ENCODE data around the gene SLX4IP.

SLX4IP gene

DNA sequence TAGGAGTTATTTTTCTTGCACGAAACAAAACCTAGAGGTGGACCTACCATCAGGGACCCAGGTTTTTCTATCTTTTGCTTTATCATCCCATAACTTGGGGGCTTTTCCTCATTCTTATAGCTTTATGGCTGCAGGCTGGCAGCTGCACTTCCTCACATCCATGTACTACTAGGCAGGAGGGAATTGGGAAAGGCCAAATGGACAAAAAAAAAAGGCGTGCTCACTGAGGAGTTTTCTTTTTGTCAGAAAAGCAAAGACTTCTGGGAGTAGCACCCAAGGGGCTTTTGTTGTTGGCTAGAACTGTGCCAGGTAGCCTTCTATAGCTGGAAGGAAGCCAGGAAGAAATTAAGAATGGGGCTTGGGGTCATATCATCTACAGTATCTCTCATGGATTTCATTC is 61.4 kb downstream of the SLX4IP start:
- H3K27me3 ChIP-seq (ENCODE audit: insufficient read depth, poor library complexity, severe bottlenecking), result no peaks in the 10 kb centered on the region
- no peak for DNase-seq (ENCODE audit: low read depth in 1 of 2, low spot score in 1 of 2)
- peak overlapping the region; percentile 58 for H3K27ac ChIP-seq (replicated peaks)
- TF ChIP-seq POLR2AphosphoS5 (IDR thresholded peaks at IDR 0.05; ENCODE audit: low read depth) (no peak), SPI1 (IDR thresholded peaks at IDR 0.05; ENCODE audit: borderline replicate concordance, low read depth) (peak; percentile 35; the same call in 1 of the 2 replicates)
- no peak overlapping the region for H3K4me3 ChIP-seq (replicated peaks; ENCODE audit: insufficient read depth, low read length)

DNA sequence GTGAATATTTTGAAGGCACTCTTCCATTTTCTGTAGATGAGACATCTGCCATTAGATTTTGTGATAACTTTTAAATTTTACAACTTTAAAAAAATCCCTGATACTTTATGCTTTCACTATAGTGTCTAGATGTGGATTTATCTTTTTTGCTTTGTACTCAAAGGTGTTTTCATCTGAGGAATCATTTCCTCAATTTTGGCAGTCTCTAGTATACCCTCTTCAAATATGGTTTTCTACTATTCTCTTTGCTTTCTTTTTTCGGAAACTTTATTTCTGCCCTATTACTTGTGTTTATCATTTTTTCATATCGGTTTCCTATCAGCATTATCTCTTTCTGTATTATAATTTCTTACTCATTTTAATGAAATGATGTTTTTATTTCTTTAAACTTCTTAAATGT is 62.2 kb downstream of the SLX4IP start:
- TF ChIP-seq, protein P1, sequence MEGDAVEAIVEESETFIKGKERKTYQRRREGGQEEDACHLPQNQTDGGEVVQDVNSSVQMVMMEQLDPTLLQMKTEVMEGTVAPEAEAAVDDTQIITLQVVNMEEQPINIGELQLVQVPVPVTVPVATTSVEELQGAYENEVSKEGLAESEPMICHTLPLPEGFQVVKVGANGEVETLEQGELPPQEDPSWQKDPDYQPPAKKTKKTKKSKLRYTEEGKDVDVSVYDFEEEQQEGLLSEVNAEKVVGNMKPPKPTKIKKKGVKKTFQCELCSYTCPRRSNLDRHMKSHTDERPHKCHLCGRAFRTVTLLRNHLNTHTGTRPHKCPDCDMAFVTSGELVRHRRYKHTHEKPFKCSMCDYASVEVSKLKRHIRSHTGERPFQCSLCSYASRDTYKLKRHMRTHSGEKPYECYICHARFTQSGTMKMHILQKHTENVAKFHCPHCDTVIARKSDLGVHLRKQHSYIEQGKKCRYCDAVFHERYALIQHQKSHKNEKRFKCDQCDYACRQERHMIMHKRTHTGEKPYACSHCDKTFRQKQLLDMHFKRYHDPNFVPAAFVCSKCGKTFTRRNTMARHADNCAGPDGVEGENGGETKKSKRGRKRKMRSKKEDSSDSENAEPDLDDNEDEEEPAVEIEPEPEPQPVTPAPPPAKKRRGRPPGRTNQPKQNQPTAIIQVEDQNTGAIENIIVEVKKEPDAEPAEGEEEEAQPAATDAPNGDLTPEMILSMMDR (IDR thresholded peaks at IDR 0.05; ENCODE audit: insufficient read depth, low read length), result no peak
- TF ChIP-seq POLR2AphosphoS5 (IDR thresholded peaks at IDR 0.05; ENCODE audit: low read depth) (no peak), GABPA (IDR thresholded peaks at IDR 0.05; ENCODE audit: low read depth) (no peak), SPI1 (IDR thresholded peaks at IDR 0.05; ENCODE audit: borderline replicate concordance, low read depth) (peak; percentile 12; the same call in 1 of the 2 replicates)
- TF ChIP-seq, protein P2, sequence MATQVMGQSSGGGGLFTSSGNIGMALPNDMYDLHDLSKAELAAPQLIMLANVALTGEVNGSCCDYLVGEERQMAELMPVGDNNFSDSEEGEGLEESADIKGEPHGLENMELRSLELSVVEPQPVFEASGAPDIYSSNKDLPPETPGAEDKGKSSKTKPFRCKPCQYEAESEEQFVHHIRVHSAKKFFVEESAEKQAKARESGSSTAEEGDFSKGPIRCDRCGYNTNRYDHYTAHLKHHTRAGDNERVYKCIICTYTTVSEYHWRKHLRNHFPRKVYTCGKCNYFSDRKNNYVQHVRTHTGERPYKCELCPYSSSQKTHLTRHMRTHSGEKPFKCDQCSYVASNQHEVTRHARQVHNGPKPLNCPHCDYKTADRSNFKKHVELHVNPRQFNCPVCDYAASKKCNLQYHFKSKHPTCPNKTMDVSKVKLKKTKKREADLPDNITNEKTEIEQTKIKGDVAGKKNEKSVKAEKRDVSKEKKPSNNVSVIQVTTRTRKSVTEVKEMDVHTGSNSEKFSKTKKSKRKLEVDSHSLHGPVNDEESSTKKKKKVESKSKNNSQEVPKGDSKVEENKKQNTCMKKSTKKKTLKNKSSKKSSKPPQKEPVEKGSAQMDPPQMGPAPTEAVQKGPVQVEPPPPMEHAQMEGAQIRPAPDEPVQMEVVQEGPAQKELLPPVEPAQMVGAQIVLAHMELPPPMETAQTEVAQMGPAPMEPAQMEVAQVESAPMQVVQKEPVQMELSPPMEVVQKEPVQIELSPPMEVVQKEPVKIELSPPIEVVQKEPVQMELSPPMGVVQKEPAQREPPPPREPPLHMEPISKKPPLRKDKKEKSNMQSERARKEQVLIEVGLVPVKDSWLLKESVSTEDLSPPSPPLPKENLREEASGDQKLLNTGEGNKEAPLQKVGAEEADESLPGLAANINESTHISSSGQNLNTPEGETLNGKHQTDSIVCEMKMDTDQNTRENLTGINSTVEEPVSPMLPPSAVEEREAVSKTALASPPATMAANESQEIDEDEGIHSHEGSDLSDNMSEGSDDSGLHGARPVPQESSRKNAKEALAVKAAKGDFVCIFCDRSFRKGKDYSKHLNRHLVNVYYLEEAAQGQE (IDR thresholded peaks at IDR 0.05; ENCODE audit: insufficient replicate concordance, low read depth), result no peak
- no peak for DNase-seq (ENCODE audit: low read depth in 1 of 2, low spot score in 1 of 2)
- H3K4me3 ChIP-seq (replicated peaks; ENCODE audit: insufficient read depth, low read length), result no peak overlapping the region
- H3K27ac ChIP-seq (replicated peaks), result peak overlapping the region; percentile 58
- no peaks in the 10 kb centered on the region for H3K27me3 ChIP-seq (ENCODE audit: insufficient read depth, poor library complexity, severe bottlenecking)

DNA sequence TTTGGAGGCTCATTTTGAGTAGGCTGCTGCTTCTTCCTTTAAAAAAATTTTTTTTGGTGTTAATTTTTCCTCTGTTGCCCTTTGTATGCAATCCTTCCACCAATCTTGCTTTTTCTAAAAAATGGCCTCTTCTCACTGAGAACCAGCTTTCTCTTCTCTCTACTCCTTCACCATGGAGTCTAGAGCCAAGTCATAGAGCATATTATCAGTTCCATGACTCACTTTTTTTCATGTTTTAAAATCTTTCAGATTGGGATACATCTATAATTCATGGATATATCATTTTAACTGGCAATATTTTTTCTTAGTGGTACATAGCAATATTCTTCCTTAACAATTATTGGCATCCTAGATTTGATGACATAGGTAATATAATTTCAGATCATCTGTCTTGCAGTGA is 62.7 kb downstream of the SLX4IP start:
- Histone ChIP-seq H3K27ac (replicated peaks) (peak overlapping the region; percentile 58), H3K27me3 (ENCODE audit: insufficient read depth, poor library complexity, severe bottlenecking) (no peaks in the 10 kb centered on the region), H3K4me3 (replicated peaks; ENCODE audit: insufficient read depth, low read length) (no peak overlapping the region)
- no peak for DNase-seq (ENCODE audit: low read depth in 1 of 2, low spot score in 1 of 2)
- TF ChIP-seq, protein P1 (IDR thresholded peaks at IDR 0.05; ENCODE audit: insufficient read depth, low read length), result no peak
- TF ChIP-seq SPI1 (IDR thresholded peaks at IDR 0.05; ENCODE audit: borderline replicate concordance, low read depth), result no peak
- TF ChIP-seq, protein P2 (IDR thresholded peaks at IDR 0.05; ENCODE audit: insufficient replicate concordance, low read depth), result no peak
- TF ChIP-seq GABPA (IDR thresholded peaks at IDR 0.05; ENCODE audit: low read depth), result no peak
- TF ChIP-seq POLR2AphosphoS5 (IDR thresholded peaks at IDR 0.05; ENCODE audit: low read depth), result no peak

DNA sequence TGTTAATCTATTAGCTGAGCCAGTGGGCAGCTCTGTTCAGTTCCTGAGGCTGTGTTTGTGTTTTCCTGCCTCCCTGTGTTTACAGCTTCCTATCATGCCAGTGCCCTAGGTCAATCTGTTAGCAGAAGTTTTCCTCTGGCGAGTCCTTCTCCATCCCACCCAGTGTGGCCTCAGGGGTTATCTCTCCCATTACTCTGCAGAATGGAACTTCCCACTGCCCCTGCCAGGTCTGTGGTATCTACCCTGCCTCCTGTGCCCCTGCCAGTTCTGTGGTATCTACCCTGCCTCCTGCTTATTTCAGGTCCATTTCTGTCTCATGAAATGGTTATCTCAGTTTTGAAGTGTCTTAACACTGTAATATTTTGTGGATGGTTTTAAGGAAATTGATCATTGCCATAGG is 63.1 kb downstream of the SLX4IP start:
- Histone ChIP-seq H3K27me3 (ENCODE audit: insufficient read depth, poor library complexity, severe bottlenecking) (no peaks in the 10 kb centered on the region), H3K4me3 (replicated peaks; ENCODE audit: insufficient read depth, low read length) (no peak overlapping the region), H3K27ac (replicated peaks) (peak overlapping the region; percentile 58)
- DNase-seq (ENCODE audit: low read depth in 1 of 2, low spot score in 1 of 2), result no peak
- TF ChIP-seq POLR2AphosphoS5 (IDR thresholded peaks at IDR 0.05; ENCODE audit: low read depth) (no peak), GABPA (IDR thresholded peaks at IDR 0.05; ENCODE audit: low read depth) (no peak), SPI1 (IDR thresholded peaks at IDR 0.05; ENCODE audit: borderline replicate concordance, low read depth) (no peak)
- TF ChIP-seq, protein P2 (IDR thresholded peaks at IDR 0.05; ENCODE audit: insufficient replicate concordance, low read depth), result no peak
- TF ChIP-seq, protein P1 (IDR thresholded peaks at IDR 0.05; ENCODE audit: insufficient read depth, low read length), result no peak
